Measurements from ENCODE around the gene RNPS1. TPM values are rescaled to one million over a fixed set of nuclear protein-coding genes. Genes with fewer than 3 reads are reported as not detected.
A peak's percentile ranks its signal among the peaks of the same experiment; 100 is the strongest.

The RNPS1 gene
- total and polyA plus RNA-seq, 2 experiments from 2014 or later: 315 to 384 TPM

GRCh38 chr16:2285731-2286191, 17.8 kb upstream of the RNPS1 start (continued):
- TF ChIP-seq ZNF462 (CRISPR knock-in tag; IDR thresholded peaks at IDR 0.05): no peak
- TF ChIP-seq STAT1 (IDR thresholded peaks at IDR 0.05; ENCODE audit: unreplicated experiment): no peak
- no peak for TF ChIP-seq EZH2 (IDR thresholded peaks at IDR 0.05; ENCODE audit: low read depth, unreplicated experiment)
- TF ChIP-seq CREB1 (CRISPR knock-in tag; IDR thresholded peaks at IDR 0.05; ENCODE audit: low read depth): no peak

GRCh38 chr16:2284797-2285576, 17.1 kb upstream of the RNPS1 start:
- no peaks in the 10 kb centered on the region; the same call in 2 of the 3 replicates for H3K36me3 Mint-ChIP-seq (ENCODE audit: low read depth)
- no peaks in the 10 kb centered on the region; the same call in 1 of the 2 replicates for H4K20me1 ChIP-seq (replicated peaks; ENCODE audit: insufficient read depth)

More at GRCh38 chr16:2284797-2285576, 17.1 kb upstream of the RNPS1 start:
- Histone ChIP-seq H3K4me2 (no peak overlapping the region), H3K79me2 (replicated peaks; ENCODE audit: insufficient read depth) (no peaks in the 10 kb centered on the region), H3F3A (replicated peaks; ENCODE audit: low read depth) (no peaks in the 10 kb centered on the region), H2AFZ (no peak overlapping the region), H3K4me1 (ENCODE audit: insufficient read depth) (no peaks in the 10 kb centered on the region), H3K27ac (ENCODE audit: low read depth) (no peak overlapping the region), H3K9me2 (ENCODE audit: insufficient read depth) (no peaks in the 10 kb centered on the region), H3K36me3 (ENCODE audit: insufficient read depth) (no peaks in the 10 kb centered on the region), H3K27me3 (ENCODE audit: insufficient read depth) (no peaks in the 10 kb centered on the region), H3K4me3 (no peak overlapping the region)
- ATAC-seq (peak; percentile 19), DNase-seq (ENCODE audit: low spot score) (no peak)
- H3K27ac Mint-ChIP-seq: no peak overlapping the region
- TF ChIP-seq CTCF (conservative IDR thresholded peaks at IDR 0.05; ENCODE audit: low read depth in 2 of 2) (peak in 1 of 2 experiments; percentile 48; a peak in 2 of 4 replicates), ZNF331 (CRISPR knock-in tag; IDR thresholded peaks at IDR 0.05; ENCODE audit: low read depth) (no peak), JUNB (IDR thresholded peaks at IDR 0.05; ENCODE audit: unreplicated experiment) (no peak)
- H3K4me1 Mint-ChIP-seq: no peaks in the 10 kb centered on the region
- no peak overlapping the region; the same call in 2 of the 3 replicates for H3K4me3 Mint-ChIP-seq
- H3K27me3 Mint-ChIP-seq (ENCODE audit: insufficient read depth, low read depth, poor library complexity): peaks cover 7% of the 10 kb centered on the region
- H3K9me3 Mint-ChIP-seq: no peaks in the 10 kb centered on the region

Data from GM23338 (cell line).